Endothelial cell of umbilical vein (primary cell): ENCODE results near the gene KERA. TPM values are rescaled to one million over a fixed set of nuclear protein-coding genes. Genes with fewer than 3 reads are reported as not detected.

Source experiments
- BruUV-seq: library from RNA; stranded (reverse); fragments of 400-500 nt; replicated peaks from 2 replicates; lab custom pipeline; 2021; lab: Mats Ljungman, UMichigan
- CTCF ChIA-PET: fragments of 300-600, 350-600 bp; sonication (Branson Sonifier 250); formaldehyde crosslinking; loops from one replicate; lab custom pipeline; 2021; ENCODE audit warnings: antibody characterized with exemption, inconsistent platforms; lab: Charles Lee
- POLR2A ChIA-PET: fragments of 300-600, 350-600 bp; sonication (Branson Sonifier 250); formaldehyde crosslinking; loops from one replicate; lab custom pipeline; 2021; ENCODE audit warnings: antibody characterized with exemption, inconsistent platforms; lab: Charles Lee
- DNase-seq: peaks from one replicate; pipeline ENCODE4 v3.0.0-alpha.2; 2011; ENCODE audit warnings: low read depth, low spot score
- FAIRE-seq: peaks from 2 replicates; lab custom pipeline; 2011; peaks lifted over from hg19 to GRCh38; lab: Jason Lieb, UNC
- H2AFZ ChIP-seq: 2 replicates; pipeline ENCODE4 v1.6.0; 2012; ENCODE audit warnings: low read depth, low read length, control low read depth, inconsistent platforms
- H3K27ac ChIP-seq: 2 replicates; pipeline ENCODE4 v1.5.1; 2011; ENCODE audit warnings: low read depth, mild to moderate bottlenecking, control low read depth, low read length, moderate library complexity; ENCODE audit not compliant: insufficient read depth
- H3K27me3 ChIP-seq, 2 experiments: 2 replicates each; pipeline versions ENCODE4 v1.6.0 to v1.6.1; 2011; ENCODE audit warnings: low read length in 2 of 2, mixed read lengths in 1 of 2; ENCODE audit not compliant: control insufficient read depth in 2 of 2, insufficient read depth in 2 of 2
- H3K36me3 ChIP-seq, 2 experiments: 2 replicates in 1 of 2; 3 replicates in 1 of 2; pipeline ENCODE4 v1.5.1; 2011; ENCODE audit warnings: low read length in 2 of 2, mild to moderate bottlenecking in 1 of 2, moderate library complexity in 1 of 2; ENCODE audit not compliant: control insufficient read depth in 2 of 2, insufficient read depth in 2 of 2; ENCODE audit errors: extremely low read depth in 1 of 2
- H3K4me1 ChIP-seq: 3 replicates; pipeline ENCODE4 v1.5.1; 2011; ENCODE audit warnings: mild to moderate bottlenecking, low read length; ENCODE audit not compliant: control insufficient read depth, insufficient read depth; ENCODE audit errors: extremely low read depth
- H3K4me2 ChIP-seq: 2 replicates; pipeline ENCODE4 v1.6.1; 2011; ENCODE audit warnings: low read length, control low read depth, mixed read lengths; ENCODE audit not compliant: insufficient read depth
- H3K4me3 ChIP-seq, 3 experiments: fragments of 200-600 bp in 1 of 3; sonication (generic), shearing (Covaris generic) in 1 of 3; replicated peaks in 1 of 3; 2 replicates each; pipeline ENCODE4 v1.5.1; 2011 to 2016; ENCODE audit warnings: control low read depth in 3 of 3, low read length in 3 of 3, mild to moderate bottlenecking in 2 of 3, inconsistent platforms in 1 of 3, low read depth in 1 of 3, moderate library complexity in 1 of 3; ENCODE audit not compliant: insufficient read depth in 1 of 3
- H3K79me2 ChIP-seq: 2 replicates; pipeline ENCODE4 v1.6.0; 2012; ENCODE audit warnings: low read length, inconsistent platforms; ENCODE audit not compliant: control insufficient read depth, insufficient read depth
- H3K9ac ChIP-seq: replicated peaks from 2 replicates; pipeline ENCODE3; 2011; ENCODE audit warnings: low read length, control low read depth; ENCODE audit not compliant: insufficient read depth; ENCODE audit errors: extremely low read depth
- H3K9me1 ChIP-seq: replicated peaks from 3 replicates; pipeline ENCODE4 v1.6.0; 2011; ENCODE audit warnings: mild to moderate bottlenecking, low read length; ENCODE audit not compliant: control insufficient read depth, insufficient read depth; ENCODE audit errors: extremely low read depth
- H3K9me3 ChIP-seq: replicated peaks from 2 replicates; pipeline ENCODE4 v1.5.1; 2012; ENCODE audit warnings: low read length, inconsistent platforms; ENCODE audit not compliant: control insufficient read depth, insufficient read depth
- H4K20me1 ChIP-seq: replicated peaks from 2 replicates; pipeline ENCODE3; 2011; ENCODE audit warnings: mild to moderate bottlenecking, low read length; ENCODE audit not compliant: control insufficient read depth, insufficient read depth; ENCODE audit errors: extremely low read depth
- CTCF ChIP-seq, 2 donors: IDR thresholded peaks; 1 replicate in 1 of 2; 2 replicates in 1 of 2; pipeline ENCODE4 v1.5.1; 2011; ENCODE audit warnings: low read length in 2 of 2, mild to moderate bottlenecking in 2 of 2, moderate library complexity in 2 of 2, control low read depth in 1 of 2, inconsistent platforms in 1 of 2, low read depth in 1 of 2; ENCODE audit not compliant: insufficient read depth in 1 of 2; ENCODE audit errors: extremely low read depth in 1 of 2
- EZH2 ChIP-seq: IDR thresholded peaks from 2 replicates; pipeline ENCODE4 v1.6.1; 2012; ENCODE audit warnings: borderline replicate concordance, low read depth, mild to moderate bottlenecking, moderate library complexity, low read length, inconsistent platforms; ENCODE audit not compliant: severe bottlenecking
- FOS ChIP-seq: IDR thresholded peaks from 2 replicates; pipeline ENCODE4 v1.6.1; 2011; ENCODE audit warnings: mild to moderate bottlenecking, low read length, moderate library complexity, borderline replicate concordance; ENCODE audit not compliant: insufficient read depth
- GATA2 ChIP-seq: IDR thresholded peaks from 2 replicates; pipeline ENCODE4 v1.7.0; 2011; ENCODE audit warnings: low read depth, mild to moderate bottlenecking, moderate library complexity, mixed read lengths, low read length; ENCODE audit not compliant: insufficient read length, insufficient read depth
- JUN ChIP-seq: IDR thresholded peaks from 2 replicates; pipeline ENCODE4 v1.6.1; 2011; ENCODE audit warnings: borderline replicate concordance, low read depth; ENCODE audit not compliant: insufficient read length, insufficient read depth
- MAX ChIP-seq: IDR thresholded peaks from 2 replicates; pipeline ENCODE4 v1.6.1; 2011; ENCODE audit not compliant: insufficient read depth, insufficient read length
- MYC ChIP-seq: IDR thresholded peaks from one replicate; pipeline ENCODE4 v1.6.1; 2011; ENCODE audit warnings: mild to moderate bottlenecking, low read depth, low read length
- POLR2A ChIP-seq: IDR thresholded peaks from 2 replicates; pipeline ENCODE4 v1.6.1; 2012; ENCODE audit warnings: low read depth, mild to moderate bottlenecking, control low read depth, low read length
- POLR2AphosphoS5 ChIP-seq: IDR thresholded peaks from 2 replicates; pipeline ENCODE4 v1.6.1; 2012; ENCODE audit warnings: low read depth, mild to moderate bottlenecking, control low read depth, low read length, moderate library complexity; ENCODE audit not compliant: insufficient read depth
- dilution Hi-C: fragments of 300-500 bp; cut with MboI; formaldehyde crosslinking; loops from one replicate; pipeline ENCODE4 v1.15.0; 2019; ENCODE audit warnings: low sequenced_read_pairs; ENCODE audit not compliant: extremely low pct_ligation_motif_present
- intact Hi-C: fragments of 100-400 bp; cut with micrococcal nuclease; formaldehyde crosslinking; loops from one replicate; pipeline ENCODE4 v1.10.0; 2022
- polyA plus RNA-seq, 4 experiments: library from polyadenylated mRNA; depleted of rRNA in 3 of 4; stranded (reverse) in 3 of 4; unstranded in 1 of 4; fragments of >200 nt; gene quantifications; 2 replicates each; pipeline versions ENCODE4 v1.2.1 to v1.2.3, GENCODE V29; 2011 to 2012; ENCODE audit warnings: missing spikeins in 1 of 4
- total RNA-seq: library from RNA; stranded (reverse); gene quantifications from 2 replicates; pipeline ENCODE4 v1.2.3, GENCODE V29; 2021

The KERA gene
- total and polyA plus RNA-seq, 2 donors (not counting 3 experiments of a cell fraction or from before 2014, with no cell fraction given), result not detected

- Histone ChIP-seq H3K27me3 (no peaks in the 10 kb centered on the region), H3K9ac (no peak overlapping the region), H3K9me3 (no peaks in the 10 kb centered on the region), H3K4me2 (no peak overlapping the region), H3K27ac (no peak overlapping the region), H3K4me1 (no peaks in the 10 kb centered on the region), H3K36me3 (no peaks in the 10 kb centered on the region), H4K20me1 (no peaks in the 10 kb centered on the region), H3K9me1 (no peaks in the 10 kb centered on the region), H3K79me2 (no peaks in the 10 kb centered on the region), H3K4me3 (no peak overlapping the region), H2AFZ (no peak overlapping the region)
- POLR2A ChIA-PET, result no interaction called here
- intact Hi-C loops, result no loop called here
- BruUV-seq, result no TSS peak
- FAIRE-seq (no peak), DNase-seq (no peak)
- CTCF ChIA-PET, result interaction anchor here (0.8 to 1.1 kb wide), 2 partner anchors 9 to 87 kb away, joined by 3 read pairs; no protein-coding TSS in a partner anchor
- no peak for TF ChIP-seq MAX
- no peak for TF ChIP-seq CTCF (IDR thresholded peaks at IDR 0.05; ENCODE audit: extremely low read depth in 1 of 2, insufficient read depth in 1 of 2, low read depth in 1 of 2, low read length in 2 of 2)
- no peak for TF ChIP-seq POLR2A
- no peak for TF ChIP-seq EZH2
- no peak for TF ChIP-seq POLR2AphosphoS5
- TF ChIP-seq GATA2, result no peak
- no peak for TF ChIP-seq JUN
- no peak for TF ChIP-seq MYC
- TF ChIP-seq FOS, result no peak
- dilution Hi-C loops, result no loop called here
Observed at GRCh38 chr12:91072931-91073330, 15.1 kb upstream of the KERA start.
